ENCODE results near the gene MLXIP.
"Not testable (repeated sequence)": the region's sequence is repeated elsewhere in the genome, so short reads cannot be mapped to it uniquely, and the experiment has no call there.

DNA sequence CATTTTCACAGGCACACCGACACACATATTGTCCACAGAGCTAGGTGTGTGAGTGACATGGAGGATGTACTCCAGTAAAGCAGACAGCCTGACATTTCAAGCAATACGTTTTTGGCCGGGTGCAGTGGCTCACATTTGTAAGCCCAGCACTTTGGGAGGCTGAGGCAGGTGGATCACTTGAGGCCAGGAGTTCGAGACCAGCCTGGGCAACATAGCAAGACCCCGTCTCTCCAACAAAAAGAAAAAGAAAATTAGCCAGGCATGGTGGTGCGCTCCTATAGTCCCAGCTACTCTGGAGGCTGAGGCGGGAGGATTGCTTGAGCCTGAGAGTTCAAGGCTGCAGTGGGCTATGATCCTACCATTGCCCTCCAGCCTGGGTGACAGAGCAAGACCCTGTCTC is 22.1 kb upstream of the MLXIP start:
- TF ChIP-seq, protein P1, sequence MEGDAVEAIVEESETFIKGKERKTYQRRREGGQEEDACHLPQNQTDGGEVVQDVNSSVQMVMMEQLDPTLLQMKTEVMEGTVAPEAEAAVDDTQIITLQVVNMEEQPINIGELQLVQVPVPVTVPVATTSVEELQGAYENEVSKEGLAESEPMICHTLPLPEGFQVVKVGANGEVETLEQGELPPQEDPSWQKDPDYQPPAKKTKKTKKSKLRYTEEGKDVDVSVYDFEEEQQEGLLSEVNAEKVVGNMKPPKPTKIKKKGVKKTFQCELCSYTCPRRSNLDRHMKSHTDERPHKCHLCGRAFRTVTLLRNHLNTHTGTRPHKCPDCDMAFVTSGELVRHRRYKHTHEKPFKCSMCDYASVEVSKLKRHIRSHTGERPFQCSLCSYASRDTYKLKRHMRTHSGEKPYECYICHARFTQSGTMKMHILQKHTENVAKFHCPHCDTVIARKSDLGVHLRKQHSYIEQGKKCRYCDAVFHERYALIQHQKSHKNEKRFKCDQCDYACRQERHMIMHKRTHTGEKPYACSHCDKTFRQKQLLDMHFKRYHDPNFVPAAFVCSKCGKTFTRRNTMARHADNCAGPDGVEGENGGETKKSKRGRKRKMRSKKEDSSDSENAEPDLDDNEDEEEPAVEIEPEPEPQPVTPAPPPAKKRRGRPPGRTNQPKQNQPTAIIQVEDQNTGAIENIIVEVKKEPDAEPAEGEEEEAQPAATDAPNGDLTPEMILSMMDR (IDR thresholded peaks at IDR 0.05), result not testable (repeated sequence)
- not testable (repeated sequence) for TF ChIP-seq POLR2A (IDR thresholded peaks at IDR 0.05)
